Calu3 (cell line): Measurements from ENCODE around the gene MTFMT. TPM values are rescaled to one million over a fixed set of nuclear protein-coding genes. Genes with fewer than 3 reads are reported as not detected.

Experiments
- BruUV-seq: library from RNA; stranded (reverse); fragments of 400-500 nt; replicated peaks from 2 replicates; lab custom pipeline; 2021; lab: Mats Ljungman, UMichigan
- CTCF ChIA-PET: fragments of 300-600 bp; sonication (Branson Sonifier 250); formaldehyde crosslinking; loops from one replicate; lab custom pipeline; 2022; ENCODE audit warnings: antibody characterized with exemption; lab: Charles Lee
- DNase-seq: peaks from one replicate; pipeline ENCODE4 v3.0.0; 2022
- H3K27ac Mint-ChIP-seq: one replicate; pipeline ENCODE4 v1.8.0; 2022; ENCODE audit warnings: mixed read lengths; ENCODE audit not compliant: unreplicated experiment
- H3K27me3 Mint-ChIP-seq: one replicate; pipeline ENCODE4 v1.8.0; 2022; ENCODE audit warnings: mixed read lengths; ENCODE audit not compliant: unreplicated experiment
- H3K36me3 Mint-ChIP-seq: one replicate; pipeline ENCODE4 v1.8.0; 2022; ENCODE audit warnings: mild to moderate bottlenecking, moderate library complexity, mixed read lengths; ENCODE audit not compliant: insufficient read depth, unreplicated experiment
- H3K4me1 Mint-ChIP-seq: one replicate; pipeline ENCODE4 v1.8.0; 2022; ENCODE audit warnings: mild to moderate bottlenecking, low read depth, mixed read lengths; ENCODE audit not compliant: unreplicated experiment
- H3K4me3 Mint-ChIP-seq: one replicate; pipeline ENCODE4 v1.8.0; 2022; ENCODE audit warnings: mild to moderate bottlenecking, low read depth, moderate library complexity, mixed read lengths; ENCODE audit not compliant: unreplicated experiment
- H3K9me3 Mint-ChIP-seq: one replicate; pipeline ENCODE4 v1.8.0; 2022; ENCODE audit warnings: low read depth, mixed read lengths; ENCODE audit not compliant: unreplicated experiment
- intact Hi-C: fragments of 100-400 bp; cut with micrococcal nuclease; formaldehyde crosslinking; loops from one replicate; pipeline ENCODE4 v1.10.0; 2022; ENCODE audit not compliant: unreplicated experiment
- total RNA-seq: library from RNA; stranded (reverse); gene quantifications from 2 replicates; pipeline ENCODE4 v1.2.3, GENCODE V29; 2022
- TF ChIP-seq, protein P1 (sequence below): fragments of 200-600 bp; IDR thresholded peaks from one replicate; pipeline ENCODE4 v1.8.0; 2022; ENCODE audit warnings: antibody characterized with exemption; ENCODE audit not compliant: unreplicated experiment

MTFMT gene
- total RNA-seq, 1 experiment from 2014 or later = 18.9 TPM

DNA sequence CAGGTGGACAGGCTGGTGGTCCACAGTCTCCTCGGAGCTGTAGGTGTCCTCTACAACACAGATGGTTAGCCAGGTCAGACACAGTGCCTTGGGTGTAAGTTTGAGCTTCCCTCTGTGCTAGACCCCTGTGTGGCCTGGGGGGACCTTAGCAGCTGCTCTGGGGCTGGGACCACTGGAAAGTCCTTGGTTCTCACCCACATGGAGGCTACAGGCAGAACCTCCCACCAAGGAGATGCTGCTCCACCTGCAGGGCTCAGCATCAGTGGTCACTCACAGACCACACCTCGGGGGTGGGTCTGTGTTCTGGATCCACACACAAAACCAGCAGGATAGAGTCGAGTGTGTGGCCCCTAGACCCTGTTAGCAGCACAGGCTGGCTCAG lies 29.9 kb upstream of the MTFMT start:
- H3K9me3 Mint-ChIP-seq = no peaks in the 10 kb centered on the region
- H3K27ac Mint-ChIP-seq = no peak overlapping the region
- H3K27me3 Mint-ChIP-seq = no peaks in the 10 kb centered on the region
- no peak overlapping the region for H3K4me3 Mint-ChIP-seq
- no peak for DNase-seq
- TF ChIP-seq, protein P1, sequence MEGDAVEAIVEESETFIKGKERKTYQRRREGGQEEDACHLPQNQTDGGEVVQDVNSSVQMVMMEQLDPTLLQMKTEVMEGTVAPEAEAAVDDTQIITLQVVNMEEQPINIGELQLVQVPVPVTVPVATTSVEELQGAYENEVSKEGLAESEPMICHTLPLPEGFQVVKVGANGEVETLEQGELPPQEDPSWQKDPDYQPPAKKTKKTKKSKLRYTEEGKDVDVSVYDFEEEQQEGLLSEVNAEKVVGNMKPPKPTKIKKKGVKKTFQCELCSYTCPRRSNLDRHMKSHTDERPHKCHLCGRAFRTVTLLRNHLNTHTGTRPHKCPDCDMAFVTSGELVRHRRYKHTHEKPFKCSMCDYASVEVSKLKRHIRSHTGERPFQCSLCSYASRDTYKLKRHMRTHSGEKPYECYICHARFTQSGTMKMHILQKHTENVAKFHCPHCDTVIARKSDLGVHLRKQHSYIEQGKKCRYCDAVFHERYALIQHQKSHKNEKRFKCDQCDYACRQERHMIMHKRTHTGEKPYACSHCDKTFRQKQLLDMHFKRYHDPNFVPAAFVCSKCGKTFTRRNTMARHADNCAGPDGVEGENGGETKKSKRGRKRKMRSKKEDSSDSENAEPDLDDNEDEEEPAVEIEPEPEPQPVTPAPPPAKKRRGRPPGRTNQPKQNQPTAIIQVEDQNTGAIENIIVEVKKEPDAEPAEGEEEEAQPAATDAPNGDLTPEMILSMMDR = no peak
- H3K36me3 Mint-ChIP-seq = peaks cover 21% of the 10 kb centered on the region
- CTCF ChIA-PET = no interaction called here
- peaks cover 53% of the 10 kb centered on the region for H3K4me1 Mint-ChIP-seq
- intact Hi-C loops = no loop called here
- BruUV-seq = no TSS peak

DNA sequence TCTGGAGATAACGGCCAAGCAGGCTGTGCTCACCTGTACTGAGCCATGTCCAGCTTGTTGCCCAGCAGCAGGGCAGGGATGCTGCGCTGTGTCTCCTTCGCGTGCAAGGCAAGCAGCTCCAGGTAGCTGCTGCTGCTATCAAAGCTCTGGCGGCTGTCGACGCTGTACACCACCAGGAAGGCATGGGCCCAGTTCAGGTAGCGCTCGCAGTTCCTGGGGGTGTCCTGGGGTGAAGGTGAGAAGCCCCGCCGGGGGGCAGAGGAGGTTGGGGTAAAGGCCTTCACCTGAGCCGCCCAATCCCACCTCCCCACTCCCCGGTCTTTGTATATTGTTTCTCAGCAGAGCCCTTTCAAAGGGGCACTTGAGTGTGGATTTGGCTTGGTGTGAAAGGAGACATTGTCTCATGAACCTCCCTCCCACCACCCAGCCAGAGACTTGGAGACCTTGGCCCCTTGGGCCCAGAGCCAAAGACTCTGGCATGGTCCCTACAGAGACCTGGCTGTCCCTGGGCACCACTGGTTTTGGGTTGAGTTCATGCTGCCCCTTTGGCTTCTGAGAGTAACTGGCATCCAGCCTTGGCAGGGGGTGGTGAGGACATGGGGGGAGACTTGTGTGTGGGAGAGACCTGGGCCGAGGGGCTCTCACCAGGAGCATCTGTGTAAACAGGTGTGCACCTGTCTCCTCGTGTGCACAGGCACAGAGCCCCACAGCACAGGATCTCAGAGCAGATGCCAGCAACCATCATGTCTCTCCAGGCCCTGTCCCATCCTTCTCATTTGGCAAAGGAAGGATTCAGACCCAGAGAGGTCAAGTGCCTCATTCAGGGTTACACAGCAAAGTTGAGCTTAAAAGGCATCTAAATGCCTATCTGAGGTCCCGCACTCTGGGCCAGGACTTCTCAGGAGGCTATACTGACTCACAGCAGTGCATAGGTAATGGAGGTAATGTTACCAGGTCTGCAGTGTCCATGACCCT lies 29.2 kb upstream of the MTFMT start:
- Mint-ChIP-seq H3K36me3 (peaks cover 21% of the 10 kb centered on the region), H3K4me1 (peaks cover 53% of the 10 kb centered on the region), H3K27me3 (no peaks in the 10 kb centered on the region), H3K27ac (no peak overlapping the region), H3K9me3 (no peaks in the 10 kb centered on the region), H3K4me3 (no peak overlapping the region)
- no peak for DNase-seq
- intact Hi-C loops = no loop called here
- TF ChIP-seq, protein P1 = no peak
- BruUV-seq = no TSS peak
- CTCF ChIA-PET = no interaction called here

DNA sequence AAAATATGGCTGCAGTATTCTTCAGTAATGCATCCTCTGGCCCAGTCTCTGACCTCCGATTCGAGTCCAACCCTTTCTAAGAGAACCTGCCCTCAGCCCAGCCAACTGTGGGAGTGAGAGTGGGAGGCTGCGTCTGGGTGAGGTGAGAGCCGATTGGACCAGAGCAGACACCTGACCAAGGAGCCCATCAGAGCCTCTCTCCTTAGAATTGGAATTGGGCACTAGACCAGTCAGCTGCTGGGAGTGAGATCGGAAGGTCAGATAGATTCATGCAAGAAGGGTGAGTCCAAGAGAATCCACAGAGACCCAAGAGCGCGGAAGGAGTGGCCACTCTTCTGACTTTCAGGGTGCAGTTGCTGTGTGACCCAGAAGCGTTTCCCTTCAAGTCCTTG lies 28.1 kb upstream of the MTFMT start:
- TF ChIP-seq, protein P1 = no peak
- CTCF ChIA-PET = no interaction called here
- BruUV-seq = no TSS peak
- peaks cover 21% of the 10 kb centered on the region for H3K36me3 Mint-ChIP-seq
- no peak for DNase-seq
- no peaks in the 10 kb centered on the region for H3K27me3 Mint-ChIP-seq
- H3K27ac Mint-ChIP-seq = peak overlapping the region; percentile 67
- H3K4me3 Mint-ChIP-seq = peak overlapping the region; percentile 51
- intact Hi-C loops = no loop called here
- H3K9me3 Mint-ChIP-seq = no peaks in the 10 kb centered on the region
- peaks cover 42% of the 10 kb centered on the region for H3K4me1 Mint-ChIP-seq

DNA sequence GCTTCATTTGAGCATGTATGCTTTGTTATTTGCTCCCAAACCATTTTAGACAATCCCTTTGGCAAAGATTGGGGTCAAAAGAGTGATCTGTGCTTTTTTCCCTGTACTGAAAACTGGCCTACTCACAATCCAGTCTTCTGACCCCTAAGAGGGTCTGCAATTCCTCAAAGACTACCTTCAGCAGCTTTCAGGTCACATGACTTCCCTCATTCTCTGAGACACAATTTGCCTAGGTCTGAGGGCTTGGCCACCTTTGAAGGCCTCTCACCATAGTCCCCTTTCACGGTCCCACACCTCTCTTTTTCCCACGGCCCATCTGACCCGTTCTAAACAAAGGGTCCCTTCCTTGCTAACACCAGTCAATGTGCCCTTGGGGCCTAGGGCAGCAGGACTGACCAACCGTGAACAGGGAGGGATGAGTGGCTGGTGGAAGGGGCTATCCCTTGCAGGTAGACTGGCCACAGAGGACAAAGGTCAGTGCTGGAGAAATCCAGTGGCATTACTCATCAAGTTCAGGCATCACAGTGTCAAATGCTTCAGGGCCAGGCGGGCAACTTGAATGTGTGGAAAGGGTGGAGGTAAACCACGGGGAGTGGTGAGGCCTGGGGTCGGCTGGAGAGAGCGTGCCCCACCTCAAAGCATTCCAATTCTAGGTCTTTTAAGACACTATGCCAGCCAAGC lies 27.6 kb upstream of the MTFMT start:
- no TSS peak for BruUV-seq
- CTCF ChIA-PET = interaction anchor here (0.8 to 3.1 kb wide), 4 partner anchors 14 to 44 kb away, joined by 4 to 12 read pairs (median 10); no protein-coding TSS in a partner anchor
- TF ChIP-seq, protein P1 = no peak
- DNase-seq = peak; percentile 90
- peaks cover 37% of the 10 kb centered on the region for H3K4me1 Mint-ChIP-seq
- H3K9me3 Mint-ChIP-seq = no peaks in the 10 kb centered on the region
- H3K36me3 Mint-ChIP-seq = peaks cover 21% of the 10 kb centered on the region
- H3K27me3 Mint-ChIP-seq = peaks cover 5% of the 10 kb centered on the region
- H3K27ac Mint-ChIP-seq = peak overlapping the region; percentile 67
- H3K4me3 Mint-ChIP-seq = peak overlapping the region; percentile 51
- intact Hi-C loops = no loop called here
